GM23248 (cell line): ENCODE results near the gene RNASET2. TPM values are rescaled to one million over a fixed set of nuclear protein-coding genes. Genes with fewer than 3 reads are reported as not detected.
"Not testable (repeated sequence)": the region's sequence is repeated elsewhere in the genome, so short reads cannot be mapped to it uniquely, and the experiment has no call there.

Experiments
- DNase-seq: peaks from one replicate; pipeline ENCODE4 v3.0.0-alpha.2; 2015
- H2AFZ ChIP-seq: fragments of 200-600 bp; sonication (generic); 2 replicates; pipeline ENCODE4 v1.6.1; 2016; ENCODE audit warnings: antibody characterized with exemption
- H3F3A ChIP-seq: fragments of 200-600 bp; sonication (generic); 2 replicates; pipeline ENCODE4 v1.6.1; 2016; ENCODE audit warnings: mild to moderate bottlenecking, antibody characterized with exemption, mixed run types; ENCODE audit not compliant: insufficient read depth
- H3K27ac ChIP-seq: fragments of 200-600 bp; sonication (generic); 2 replicates; pipeline ENCODE4 v1.5.1; 2016; ENCODE audit warnings: mild to moderate bottlenecking
- H3K27me3 ChIP-seq: fragments of 200-600 bp; sonication (generic); replicated peaks from 2 replicates; pipeline ENCODE4 v1.6.1; 2016; ENCODE audit warnings: mild to moderate bottlenecking; ENCODE audit not compliant: insufficient read depth
- H3K36me3 ChIP-seq: fragments of 200-600 bp; sonication (generic); 2 replicates; pipeline ENCODE4 v1.6.1; 2016; ENCODE audit warnings: low read depth, mild to moderate bottlenecking
- H3K4me1 ChIP-seq: fragments of 200-600 bp; sonication (generic); 2 replicates; pipeline ENCODE4 v1.6.1; 2016; ENCODE audit warnings: mild to moderate bottlenecking; ENCODE audit not compliant: insufficient read depth
- H3K4me2 ChIP-seq: fragments of 200-600 bp; sonication (generic); one replicate; pipeline ENCODE4 v1.6.1; 2016; ENCODE audit warnings: mild to moderate bottlenecking; ENCODE audit not compliant: unreplicated experiment
- H3K4me3 ChIP-seq: fragments of 200-600 bp; sonication (generic); 2 replicates; pipeline ENCODE4 v1.5.1; 2016; ENCODE audit warnings: mild to moderate bottlenecking
- H3K79me2 ChIP-seq: fragments of 200-600 bp; sonication (generic); 2 replicates; pipeline ENCODE4 v1.6.1; 2016; ENCODE audit warnings: mild to moderate bottlenecking; ENCODE audit not compliant: insufficient read depth
- H3K9ac ChIP-seq: fragments of 200-600 bp; sonication (generic); 2 replicates; pipeline ENCODE4 v1.6.1; 2016; ENCODE audit warnings: mild to moderate bottlenecking
- H3K9me2 ChIP-seq: fragments of 200-600 bp; sonication (generic); 2 replicates; pipeline ENCODE4 v1.6.1; 2016; ENCODE audit warnings: mixed run types, mild to moderate bottlenecking, moderate library complexity; ENCODE audit not compliant: insufficient read depth
- H3K9me3 ChIP-seq: fragments of 200-600 bp; sonication (generic); one replicate; pipeline ENCODE4 v1.6.1; 2017; ENCODE audit warnings: low read depth
- H4K20me1 ChIP-seq: fragments of 200-600 bp; sonication (generic); 2 replicates; pipeline ENCODE4 v1.6.0; 2016; ENCODE audit not compliant: insufficient read depth
- EZH2 ChIP-seq: fragments of 200-600 bp; sonication (generic); IDR thresholded peaks from 2 replicates; pipeline ENCODE4 v1.6.1; 2018; ENCODE audit warnings: antibody characterized with exemption, mild to moderate bottlenecking; ENCODE audit not compliant: insufficient read depth, poor library complexity, severe bottlenecking
- EZH2phosphoT487 ChIP-seq: fragments of 200-600 bp; sonication (generic); IDR thresholded peaks from 2 replicates; pipeline ENCODE4 v1.6.1; 2018; ENCODE audit warnings: antibody characterized with exemption, moderate library complexity, mild to moderate bottlenecking, low read depth; ENCODE audit not compliant: insufficient read depth
- WGBS, 2 experiments: methylation state at CpG; one replicate each; pipeline ENCODE4 v1.1.6; 2015 to 2017; ENCODE audit warnings: low lambda C conversion rate in 2 of 2, low coverage in 1 of 2; ENCODE audit errors: missing lambda C conversion rate in 2 of 2; 5-methylcytosine and 5-hydroxymethylcytosine counted together
- in situ Hi-C: fragments of 300-500 bp; cut with MboI; formaldehyde crosslinking; loops from 2 replicates; pipeline ENCODE4 v1.15.0; 2020
- polyA plus RNA-seq: library from polyadenylated mRNA; unstranded; fragments of >200 nt; fragmentation: Nextera tagmentation; extraction: Ambion mirVana; gene quantifications from 2 replicates; pipeline ENCODE4 v1.2.1, GENCODE V29; 2016
- total RNA-seq: library from RNA; depleted of rRNA; stranded (reverse); fragments of >200 nt; shearing (Covaris generic); gene quantifications from 2 replicates; pipeline ENCODE4 v1.2.3, GENCODE V29; 2014

Gene RNASET2
- total and polyA plus RNA-seq, 2 experiments from 2014 or later = 26.8 to 34.4 TPM

DNA sequence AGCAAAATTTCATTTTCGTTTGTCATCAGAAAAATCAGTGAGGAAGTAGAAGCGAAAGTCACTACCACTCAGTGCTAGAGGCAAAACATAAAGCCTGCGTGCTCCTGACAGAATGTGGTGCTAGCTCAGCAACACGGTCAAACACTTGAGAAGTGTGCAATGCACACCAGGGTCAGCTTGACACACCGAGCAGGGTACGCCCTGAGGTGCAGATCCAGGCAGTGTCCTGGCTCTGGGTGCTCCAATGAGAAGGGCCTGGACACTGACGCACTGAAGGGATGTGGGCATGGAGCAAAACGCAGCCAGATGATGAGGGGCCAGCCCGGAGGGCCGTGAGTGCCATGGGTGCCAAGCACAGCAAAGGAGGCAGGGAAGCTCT, 5.9 kb downstream of the RNASET2 start:
- H4K20me1 ChIP-seq = no peaks in the 10 kb centered on the region
- H2AFZ ChIP-seq = no peak overlapping the region
- in situ Hi-C loops = no loop called here
- H3K79me2 ChIP-seq = no peaks in the 10 kb centered on the region
- no peak overlapping the region for H3K4me3 ChIP-seq
- WGBS, 2 experiments = 86 to 90% methylated on average over 10 of the region's 10 CpGs
- no peak overlapping the region for H3K4me2 ChIP-seq
- H3K9me3 ChIP-seq = no peaks in the 10 kb centered on the region
- no peaks in the 10 kb centered on the region for H3K9me2 ChIP-seq
- no peak for DNase-seq
- H3K36me3 ChIP-seq = no peaks in the 10 kb centered on the region
- no peak overlapping the region for H3K9ac ChIP-seq
- H3K4me1 ChIP-seq = no peaks in the 10 kb centered on the region
- H3F3A ChIP-seq = no peaks in the 10 kb centered on the region
- no peak for TF ChIP-seq EZH2
- TF ChIP-seq EZH2phosphoT487 = no peak
- H3K27ac ChIP-seq = no peak overlapping the region
- no peaks in the 10 kb centered on the region for H3K27me3 ChIP-seq

DNA sequence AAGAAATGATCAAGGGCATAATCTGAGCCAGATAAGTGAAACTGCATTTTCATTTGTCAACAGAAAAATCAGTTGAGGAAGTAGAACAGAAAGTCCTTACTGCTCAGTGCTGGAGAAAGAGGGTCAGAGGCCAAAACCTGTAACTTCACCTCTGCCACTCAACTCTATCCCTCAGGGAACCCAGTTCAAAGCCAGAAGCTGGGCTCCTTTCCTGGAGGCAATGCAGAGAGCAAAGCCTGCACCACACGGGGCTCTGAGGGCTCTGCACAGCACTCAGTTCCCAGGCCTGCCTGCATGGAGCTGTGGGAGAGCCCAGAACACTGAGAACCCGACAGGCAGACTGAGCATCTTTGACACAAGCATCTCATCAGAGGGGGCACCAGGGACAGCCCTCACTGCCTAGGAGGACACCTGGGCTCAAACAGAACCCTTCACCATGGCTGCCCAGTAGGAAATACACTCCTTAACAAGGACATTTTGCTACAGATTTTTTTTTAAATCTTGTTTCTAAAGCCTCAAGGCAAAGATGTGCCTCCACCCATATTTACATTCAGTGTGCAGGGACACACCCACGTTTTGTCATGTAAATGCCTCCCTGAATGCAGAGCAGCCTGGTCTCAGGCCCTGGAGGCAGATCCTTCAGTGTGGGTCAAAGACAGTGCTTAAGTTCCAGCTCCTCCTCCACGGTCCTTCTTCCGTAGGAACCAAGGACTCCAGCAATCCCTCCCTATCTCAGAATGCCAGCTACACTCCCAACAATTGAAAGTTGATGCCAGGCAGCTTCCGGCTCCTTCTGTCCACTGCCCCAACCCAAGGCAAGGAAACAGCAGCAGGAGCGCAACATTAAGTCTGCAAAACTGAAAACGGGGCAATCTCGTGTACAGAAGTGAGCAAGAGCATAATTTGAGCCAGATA, 6.6 kb downstream of the RNASET2 start:
- Histone ChIP-seq H3K36me3 (no peaks in the 10 kb centered on the region), H3F3A (no peaks in the 10 kb centered on the region), H2AFZ (no peak overlapping the region), H3K9ac (no peak overlapping the region), H3K4me2 (no peak overlapping the region), H3K27me3 (no peaks in the 10 kb centered on the region), H3K79me2 (no peaks in the 10 kb centered on the region), H3K9me2 (no peaks in the 10 kb centered on the region), H4K20me1 (no peaks in the 10 kb centered on the region), H3K4me3 (no peak overlapping the region), H3K9me3 (no peaks in the 10 kb centered on the region), H3K4me1 (no peaks in the 10 kb centered on the region), H3K27ac (no peak overlapping the region)
- no peak for DNase-seq
- no peak for TF ChIP-seq EZH2
- no peak for TF ChIP-seq EZH2phosphoT487
- in situ Hi-C loops = no loop called here
- 66 to 74% methylated on average over 9 of the region's 9 CpGs for WGBS, 2 experiments

DNA sequence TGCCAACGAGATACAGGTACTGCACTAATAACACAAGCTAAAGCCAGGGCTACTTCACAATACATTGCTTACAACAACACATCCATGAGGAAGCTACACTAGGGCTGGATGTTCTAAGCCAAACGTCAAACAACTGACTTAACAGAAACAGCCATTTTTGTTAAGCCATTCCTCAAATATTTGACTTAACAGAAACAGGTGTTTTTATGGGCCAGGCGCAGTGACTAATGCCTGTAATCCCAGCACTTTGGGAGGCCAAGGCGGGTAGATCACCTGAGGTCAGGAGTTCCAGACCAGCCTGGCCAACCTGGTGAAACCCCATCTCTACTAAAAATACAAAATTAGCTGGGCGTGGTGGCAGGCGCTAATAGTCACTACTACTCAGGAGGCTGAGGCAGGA, 7.6 kb downstream of the RNASET2 start:
- H3K9me3 ChIP-seq, H2AFZ ChIP-seq, H3K4me2 ChIP-seq, H3K9me2 ChIP-seq, H3K27me3 ChIP-seq, H3K4me3 ChIP-seq, H3K27ac ChIP-seq, H3K36me3 ChIP-seq, H3K79me2 ChIP-seq, H3K9ac ChIP-seq, in situ Hi-C loops, DNase-seq, H3K4me1 ChIP-seq, H3F3A ChIP-seq, H4K20me1 ChIP-seq: not testable (repeated sequence)
- WGBS, 2 experiments = 84 to 86% methylated on average over 6 of the region's 6 CpGs

DNA sequence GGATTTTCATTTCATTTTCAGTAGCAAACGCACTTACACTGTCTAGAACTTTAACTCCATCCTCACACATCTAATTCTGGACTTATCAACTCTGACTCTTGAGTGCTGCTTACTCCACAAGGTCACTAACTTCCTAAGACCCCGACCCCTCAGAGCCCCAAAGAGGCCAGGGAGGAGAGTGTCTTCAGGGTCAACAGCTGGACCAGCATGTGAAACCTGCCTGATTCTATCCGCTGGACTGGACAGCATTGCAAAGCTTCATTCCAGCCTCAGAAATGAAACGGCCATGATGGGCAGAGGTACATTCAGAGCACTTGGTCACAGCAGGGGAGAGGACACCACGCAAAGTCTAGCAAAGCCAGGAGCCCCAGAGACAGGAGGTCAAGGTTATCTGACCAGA, 9.1 kb downstream of the RNASET2 start:
- in situ Hi-C loops = no loop called here
- no peaks in the 10 kb centered on the region for H3K9me3 ChIP-seq

DNA sequence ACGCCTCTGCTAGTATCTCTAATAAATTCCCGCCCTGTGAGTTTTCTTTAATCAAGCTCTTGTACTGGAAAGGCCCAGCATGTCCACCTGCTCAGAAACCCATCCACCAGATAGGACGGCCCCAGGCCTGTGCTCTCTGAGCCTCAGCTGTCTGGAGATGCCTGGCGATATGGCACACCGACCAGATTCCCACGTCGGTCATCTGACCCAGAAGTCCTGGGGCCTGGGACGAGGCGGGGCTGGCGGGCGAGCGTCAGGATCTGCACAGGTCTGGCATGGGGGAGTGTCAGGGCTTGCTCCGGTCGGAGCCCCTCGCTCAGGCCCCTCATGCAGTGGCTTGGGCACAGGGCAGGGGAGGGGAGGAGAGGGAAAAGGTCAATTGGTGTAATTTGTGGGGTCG, 10.2 kb downstream of the RNASET2 start:
- Histone ChIP-seq H3K27ac (no peak overlapping the region), H3K79me2 (no peaks in the 10 kb centered on the region), H2AFZ (no peak overlapping the region), H3F3A (no peaks in the 10 kb centered on the region), H3K27me3 (no peaks in the 10 kb centered on the region), H3K4me1 (no peaks in the 10 kb centered on the region), H4K20me1 (no peaks in the 10 kb centered on the region), H3K9me2 (no peaks in the 10 kb centered on the region), H3K4me3 (no peak overlapping the region), H3K36me3 (no peaks in the 10 kb centered on the region), H3K9ac (no peak overlapping the region), H3K9me3 (no peaks in the 10 kb centered on the region), H3K4me2 (no peak overlapping the region)
- TF ChIP-seq EZH2 (no peak), EZH2phosphoT487 (no peak)
- no peak for DNase-seq
- 85 to 87% methylated on average over 16 of the region's 16 CpGs for WGBS, 2 experiments
- in situ Hi-C loops = no loop called here

More for the DNA sequence above, 9.1 kb downstream of the RNASET2 start:
- Histone ChIP-seq H3K79me2 (no peaks in the 10 kb centered on the region), H3K27ac (no peak overlapping the region), H3F3A (no peaks in the 10 kb centered on the region), H3K4me3 (no peak overlapping the region), H4K20me1 (no peaks in the 10 kb centered on the region), H3K4me2 (no peak overlapping the region), H3K36me3 (no peaks in the 10 kb centered on the region), H2AFZ (no peak overlapping the region), H3K27me3 (no peaks in the 10 kb centered on the region), H3K4me1 (no peaks in the 10 kb centered on the region), H3K9ac (no peak overlapping the region), H3K9me2 (no peaks in the 10 kb centered on the region)
- TF ChIP-seq EZH2 = no peak
- no peak for TF ChIP-seq EZH2phosphoT487
- WGBS, 2 experiments = 77 to 85% methylated on average over 5 of the region's 5 CpGs
- DNase-seq = no peak
